HG03432 (cell line): Measurements from ENCODE around the gene NKD2.

Experiments used
- ATAC-seq: cut with Tn5 transposase; IDR thresholded peaks from one replicate; pipeline ENCODE4 v1.9.1; 2021; ENCODE audit warnings: mild to moderate bottlenecking, moderate library complexity; ENCODE audit not compliant: unreplicated experiment

The NKD2 gene

GRCh38 chr5:1083823-1084605, 75.4 kb downstream of the NKD2 start:
- ATAC-seq: no peak

GRCh38 chr5:1085391-1085790, 76.8 kb downstream of the NKD2 start:
- no peak for ATAC-seq

GRCh38 chr5:1086137-1086536, 77.5 kb downstream of the NKD2 start:
- ATAC-seq: no peak

- no peak for ATAC-seq
These were observed 78.3 kb downstream of the NKD2 start for GRCh38 chr5:1086871-1087270.

- ATAC-seq: no peak
These were observed 78.8 kb downstream of the NKD2 start for GRCh38 chr5:1087428-1087827.

GRCh38 chr5:1088031-1088430, 79.4 kb downstream of the NKD2 start:
- ATAC-seq: no peak
